Measurements from ENCODE around the gene ZNF800. TPM values are rescaled to one million over a fixed set of nuclear protein-coding genes. Genes with fewer than 3 reads are reported as not detected.

Gene ZNF800
- total RNA-seq, 2 donors from 2014 or later = 29.8 to 33.9 TPM

GRCh38 chr7:127332880-127333279, 59.6 kb downstream of the ZNF800 start:
- Histone ChIP-seq H3K4me1 (replicated peaks) (no peaks in the 10 kb centered on the region), H3K9me3 (no peaks in the 10 kb centered on the region), H3K4me3 (no peak overlapping the region), H3K27ac (no peak overlapping the region), H3K36me3 (no peaks in the 10 kb centered on the region), H3K27me3 (replicated peaks; ENCODE audit: insufficient read depth) (no peaks in the 10 kb centered on the region)
- TF ChIP-seq POLR2AphosphoS5 (IDR thresholded peaks at IDR 0.05) (no peak), CTCF (IDR thresholded peaks at IDR 0.05) (no peak), POLR2A (IDR thresholded peaks at IDR 0.05) (no peak)
- no peak for DNase-seq (ENCODE audit: low spot score)
- intact Hi-C loops (cut with DNase I) = no loop called here
- 90% methylated on average over 2 of the region's 2 CpGs for WGBS

DNA sequence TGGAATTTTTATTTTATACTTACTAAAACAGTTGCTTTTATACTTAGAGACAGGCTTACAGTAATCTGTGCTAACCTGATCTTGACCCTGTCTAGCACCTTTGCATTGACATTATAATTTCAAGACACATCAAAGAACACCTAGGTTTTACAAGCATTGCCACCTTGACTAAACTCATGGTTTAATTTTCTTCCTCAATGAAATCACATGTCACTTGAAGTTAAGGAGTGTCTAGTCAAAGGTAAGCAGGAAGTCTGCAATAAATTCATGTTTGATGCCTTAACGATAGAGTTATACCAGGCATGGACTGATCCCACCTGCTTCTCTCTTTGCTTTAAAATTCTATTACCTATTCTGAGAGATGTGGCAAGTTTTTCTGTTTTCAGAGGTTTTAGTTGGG, 62.4 kb downstream of the ZNF800 start:
- 14% methylated on average over 1 of the region's 1 CpG for WGBS
- no peak for DNase-seq (ENCODE audit: low spot score)
- TF ChIP-seq CTCF (IDR thresholded peaks at IDR 0.05) = no peak
- no peak for TF ChIP-seq POLR2AphosphoS5 (IDR thresholded peaks at IDR 0.05)
- TF ChIP-seq POLR2A (IDR thresholded peaks at IDR 0.05) = no peak
- intact Hi-C loops (cut with DNase I) = no loop called here
- Histone ChIP-seq H3K4me1 (replicated peaks) (no peaks in the 10 kb centered on the region), H3K27ac (no peak overlapping the region), H3K9me3 (no peaks in the 10 kb centered on the region), H3K27me3 (replicated peaks; ENCODE audit: insufficient read depth) (no peaks in the 10 kb centered on the region), H3K36me3 (no peaks in the 10 kb centered on the region), H3K4me3 (no peak overlapping the region)

- Histone ChIP-seq H3K4me1 (replicated peaks) (no peaks in the 10 kb centered on the region), H3K9me3 (no peaks in the 10 kb centered on the region), H3K27me3 (replicated peaks; ENCODE audit: insufficient read depth) (no peaks in the 10 kb centered on the region), H3K36me3 (no peaks in the 10 kb centered on the region), H3K4me3 (no peak overlapping the region), H3K27ac (no peak overlapping the region)
- TF ChIP-seq POLR2A (IDR thresholded peaks at IDR 0.05) = no peak
- DNase-seq (ENCODE audit: low spot score) = no peak
- intact Hi-C loops (cut with DNase I) = no loop called here
- whole genome bisulfite sequencing = 59% methylated on average over 7 of the region's 7 CpGs
These were observed 69.5 kb downstream of the ZNF800 start for GRCh38 chr7:127322832-127323493.

GRCh38 chr7:127322351-127322750, 70.2 kb downstream of the ZNF800 start:
- TF ChIP-seq CTCF (IDR thresholded peaks at IDR 0.05) = no peak
- no peak for TF ChIP-seq POLR2A (IDR thresholded peaks at IDR 0.05)
- TF ChIP-seq POLR2AphosphoS5 (IDR thresholded peaks at IDR 0.05) = no peak

DNA sequence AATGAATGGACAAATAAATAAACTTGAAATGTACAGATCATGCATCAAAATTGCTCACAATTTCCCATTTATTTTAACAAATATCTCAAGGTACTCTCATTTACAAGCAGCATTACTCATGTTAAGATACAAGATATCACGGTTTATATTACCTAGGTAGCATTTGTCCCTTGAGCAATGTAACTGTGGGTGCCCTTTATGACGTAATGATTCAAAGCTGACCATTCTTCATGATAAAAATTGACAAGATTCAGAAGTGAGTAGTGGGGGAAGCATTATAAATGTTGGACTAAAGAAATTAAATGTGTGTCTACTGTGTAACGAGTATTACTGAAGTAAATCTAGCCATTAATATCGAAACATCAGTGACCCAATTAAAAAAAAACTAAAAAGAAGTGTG, 71.5 kb downstream of the ZNF800 start:
- Histone ChIP-seq H3K4me3 (no peak overlapping the region), H3K27me3 (replicated peaks; ENCODE audit: insufficient read depth) (no peaks in the 10 kb centered on the region), H3K4me1 (replicated peaks) (no peaks in the 10 kb centered on the region), H3K27ac (no peak overlapping the region), H3K9me3 (no peaks in the 10 kb centered on the region), H3K36me3 (no peaks in the 10 kb centered on the region)
- WGBS = 82% methylated on average over 4 of the region's 4 CpGs
- no peak for DNase-seq (ENCODE audit: low spot score)
- intact Hi-C loops (cut with DNase I) = no loop called here
- no peak for TF ChIP-seq CTCF (IDR thresholded peaks at IDR 0.05)
- TF ChIP-seq POLR2A (IDR thresholded peaks at IDR 0.05) = no peak
- TF ChIP-seq POLR2AphosphoS5 (IDR thresholded peaks at IDR 0.05) = no peak

More at GRCh38 chr7:127322351-127322750, 70.2 kb downstream of the ZNF800 start:
- no peak overlapping the region for H3K4me3 ChIP-seq
- H3K27me3 ChIP-seq (replicated peaks; ENCODE audit: insufficient read depth) = no peaks in the 10 kb centered on the region
- no peaks in the 10 kb centered on the region for H3K4me1 ChIP-seq (replicated peaks)
- H3K36me3 ChIP-seq = no peaks in the 10 kb centered on the region
- intact Hi-C loops (cut with DNase I) = no loop called here
- no peak overlapping the region for H3K27ac ChIP-seq
- no peaks in the 10 kb centered on the region for H3K9me3 ChIP-seq
- DNase-seq (ENCODE audit: low spot score) = no peak
- WGBS = 37% methylated on average over 5 of the region's 5 CpGs

Other genes with a start within 250 kb of the ZNF800 start
- gene GRM8, start 139.8 kb downstream of the ZNF800 start, total RNA-seq = 1 to 10 TPM; 1.3 to 3.7 TPM
- 10 to 100 TPM; 22.5 to 32.3 TPM for gene GCC1, start 192.9 kb upstream of the ZNF800 start, total RNA-seq
- gene ARF5, start 195.7 kb upstream of the ZNF800 start, total RNA-seq = 100 to 1,000 TPM; 194 to 218 TPM
- gene FSCN3, start 201.0 kb upstream of the ZNF800 start, total RNA-seq = 1 to 10 TPM; 1.2 to 7.6 TPM
- not detected for gene PAX4, start 225.4 kb upstream of the ZNF800 start, total RNA-seq